Neural progenitor cell (in vitro differentiated cells): ENCODE measurements around the gene XIAP.
"Not testable (repeated sequence)": the region's sequence is repeated elsewhere in the genome, so short reads cannot be mapped to it uniquely, and the experiment has no call there.

Source experiments
- EZH2 ChIP-seq: fragments of 200-600 bp; sonication (generic); IDR thresholded peaks from 2 replicates; pipeline ENCODE4 v1.6.1; 2017; ENCODE audit warnings: antibody characterized with exemption, mild to moderate bottlenecking, moderate library complexity
- EZH2phosphoT487 ChIP-seq: fragments of 200-600 bp; sonication (generic); IDR thresholded peaks from 2 replicates; pipeline ENCODE4 v1.6.1; 2017; ENCODE audit warnings: antibody characterized with exemption
- TF ChIP-seq, protein P1 (sequence below): fragments of 200-600 bp; sonication (generic); IDR thresholded peaks from 2 replicates; pipeline ENCODE4 v1.5.1; 2017; ENCODE audit warnings: antibody characterized with exemption, mild to moderate bottlenecking

DNA sequence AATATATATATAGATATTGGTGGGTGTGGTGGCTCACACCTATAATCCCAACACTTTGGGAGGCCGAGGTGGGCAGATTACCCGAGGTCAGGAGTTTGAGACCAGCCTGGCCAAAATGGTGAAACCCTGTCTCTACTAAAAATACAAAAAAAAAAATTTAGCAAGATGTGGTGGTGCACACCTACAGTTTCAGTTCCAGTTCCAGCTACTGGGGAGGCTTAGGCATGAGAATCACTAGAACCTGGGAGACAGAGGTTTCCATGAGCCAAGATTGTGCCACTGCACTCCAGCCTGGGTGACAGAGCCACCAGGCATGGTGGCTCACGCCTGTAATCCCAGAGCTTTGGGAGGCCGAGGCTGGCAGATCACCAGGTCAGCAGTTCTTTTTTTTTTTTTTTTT is 14.7 kb upstream of the XIAP start:
- TF ChIP-seq, protein P1, sequence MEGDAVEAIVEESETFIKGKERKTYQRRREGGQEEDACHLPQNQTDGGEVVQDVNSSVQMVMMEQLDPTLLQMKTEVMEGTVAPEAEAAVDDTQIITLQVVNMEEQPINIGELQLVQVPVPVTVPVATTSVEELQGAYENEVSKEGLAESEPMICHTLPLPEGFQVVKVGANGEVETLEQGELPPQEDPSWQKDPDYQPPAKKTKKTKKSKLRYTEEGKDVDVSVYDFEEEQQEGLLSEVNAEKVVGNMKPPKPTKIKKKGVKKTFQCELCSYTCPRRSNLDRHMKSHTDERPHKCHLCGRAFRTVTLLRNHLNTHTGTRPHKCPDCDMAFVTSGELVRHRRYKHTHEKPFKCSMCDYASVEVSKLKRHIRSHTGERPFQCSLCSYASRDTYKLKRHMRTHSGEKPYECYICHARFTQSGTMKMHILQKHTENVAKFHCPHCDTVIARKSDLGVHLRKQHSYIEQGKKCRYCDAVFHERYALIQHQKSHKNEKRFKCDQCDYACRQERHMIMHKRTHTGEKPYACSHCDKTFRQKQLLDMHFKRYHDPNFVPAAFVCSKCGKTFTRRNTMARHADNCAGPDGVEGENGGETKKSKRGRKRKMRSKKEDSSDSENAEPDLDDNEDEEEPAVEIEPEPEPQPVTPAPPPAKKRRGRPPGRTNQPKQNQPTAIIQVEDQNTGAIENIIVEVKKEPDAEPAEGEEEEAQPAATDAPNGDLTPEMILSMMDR: not testable (repeated sequence)
- TF ChIP-seq EZH2, EZH2phosphoT487: not testable (repeated sequence)
